ENCODE results near the gene RAB6B.

The RAB6B gene

DNA sequence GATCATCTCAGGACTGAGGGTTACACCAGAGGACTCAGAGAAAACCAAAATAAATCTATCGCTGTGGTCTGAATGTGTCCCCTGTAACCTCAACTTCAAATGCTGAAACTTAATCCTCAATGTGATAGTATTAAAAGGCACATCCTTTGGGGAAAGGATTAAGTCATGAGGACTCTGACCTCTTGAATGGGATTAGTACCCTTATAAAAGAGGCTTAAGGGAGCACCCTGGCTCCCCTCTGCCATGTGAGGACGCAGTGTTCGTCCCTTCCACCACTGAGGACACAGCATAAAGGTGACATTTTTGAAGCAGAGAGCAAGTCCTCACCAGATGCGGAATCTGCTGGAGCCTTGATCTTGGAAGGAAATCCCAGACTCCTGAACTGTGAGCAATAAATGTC, 50.6 kb downstream of the RAB6B start (continued):
- TF ChIP-seq ZNF792 (tag by site-specific recombination; IDR thresholded peaks at IDR 0.05) (no peak), GLIS2 (tag by site-specific recombination; IDR thresholded peaks at IDR 0.05) (no peak), ZNF37A (tag by site-specific recombination; IDR thresholded peaks at IDR 0.05) (no peak), ZNF585B (tag by site-specific recombination; IDR thresholded peaks at IDR 0.05) (no peak), ZBTB1 (tag by site-specific recombination; IDR thresholded peaks at IDR 0.05) (no peak), IKZF3 (tag by site-specific recombination; IDR thresholded peaks at IDR 0.05) (no peak), ZNF280C (tag by site-specific recombination; IDR thresholded peaks at IDR 0.05) (no peak), ZNF350 (tag by site-specific recombination; IDR thresholded peaks at IDR 0.05) (no peak)

DNA sequence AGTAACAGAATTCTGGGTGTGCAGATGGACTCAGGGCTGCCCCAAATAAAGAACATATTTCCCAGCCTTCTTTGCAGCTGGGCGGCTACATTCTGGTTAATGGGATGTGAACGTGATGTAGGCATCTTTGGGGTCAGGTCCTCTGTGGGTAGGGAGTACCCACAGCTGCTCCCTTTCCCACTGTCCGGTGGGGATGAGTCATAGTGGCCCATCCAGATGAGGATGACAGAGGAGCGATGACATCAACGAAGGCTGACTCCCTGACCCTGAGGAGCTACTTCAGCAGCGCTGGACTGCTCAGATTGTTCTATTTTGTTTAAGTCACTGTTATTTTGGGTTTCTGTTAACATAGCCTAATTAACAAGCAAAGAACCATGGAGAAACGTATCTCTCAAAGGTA, 52.0 kb downstream of the RAB6B start:
- Histone ChIP-seq H3K9me3 (ENCODE audit: control insufficient read depth, insufficient read depth, low read depth, low read length) (no peaks in the 10 kb centered on the region), H3K4me3 (ENCODE audit: low read depth, low read length) (no peak overlapping the region), H3K36me3 (ENCODE audit: control insufficient read depth in 2 of 2, insufficient read depth in 1 of 2, low read length in 2 of 2) (peaks cover 0 to 17% of the 10 kb centered on the region in 2 experiments; a peak in 1 of 3 replicates), H3K4me1 (ENCODE audit: control insufficient read depth, insufficient read depth, low read length) (no peaks in the 10 kb centered on the region), H3K27ac (ENCODE audit: extremely low read depth, low read depth, low read length) (no peak overlapping the region)
- POLR2A ChIA-PET, result no interaction called here
- no peak for TF ChIP-seq PRDM1 (tag by site-specific recombination; IDR thresholded peaks at IDR 0.05)
- 0 out of 2 replicates have a peak, but pooled peaks have one; percentile 20 for TF ChIP-seq ZBTB21 (tag by site-specific recombination; IDR thresholded peaks at IDR 0.05)
- TF ChIP-seq ZNF776 (tag by site-specific recombination; IDR thresholded peaks at IDR 0.05; ENCODE audit: borderline replicate concordance), result no peak
- TF ChIP-seq HIC1 (tag by site-specific recombination; IDR thresholded peaks at IDR 0.05), result no peak
- no peak for TF ChIP-seq BCL11A (tag by site-specific recombination; IDR thresholded peaks at IDR 0.05; ENCODE audit: low read depth)
- TF ChIP-seq, protein P1, sequence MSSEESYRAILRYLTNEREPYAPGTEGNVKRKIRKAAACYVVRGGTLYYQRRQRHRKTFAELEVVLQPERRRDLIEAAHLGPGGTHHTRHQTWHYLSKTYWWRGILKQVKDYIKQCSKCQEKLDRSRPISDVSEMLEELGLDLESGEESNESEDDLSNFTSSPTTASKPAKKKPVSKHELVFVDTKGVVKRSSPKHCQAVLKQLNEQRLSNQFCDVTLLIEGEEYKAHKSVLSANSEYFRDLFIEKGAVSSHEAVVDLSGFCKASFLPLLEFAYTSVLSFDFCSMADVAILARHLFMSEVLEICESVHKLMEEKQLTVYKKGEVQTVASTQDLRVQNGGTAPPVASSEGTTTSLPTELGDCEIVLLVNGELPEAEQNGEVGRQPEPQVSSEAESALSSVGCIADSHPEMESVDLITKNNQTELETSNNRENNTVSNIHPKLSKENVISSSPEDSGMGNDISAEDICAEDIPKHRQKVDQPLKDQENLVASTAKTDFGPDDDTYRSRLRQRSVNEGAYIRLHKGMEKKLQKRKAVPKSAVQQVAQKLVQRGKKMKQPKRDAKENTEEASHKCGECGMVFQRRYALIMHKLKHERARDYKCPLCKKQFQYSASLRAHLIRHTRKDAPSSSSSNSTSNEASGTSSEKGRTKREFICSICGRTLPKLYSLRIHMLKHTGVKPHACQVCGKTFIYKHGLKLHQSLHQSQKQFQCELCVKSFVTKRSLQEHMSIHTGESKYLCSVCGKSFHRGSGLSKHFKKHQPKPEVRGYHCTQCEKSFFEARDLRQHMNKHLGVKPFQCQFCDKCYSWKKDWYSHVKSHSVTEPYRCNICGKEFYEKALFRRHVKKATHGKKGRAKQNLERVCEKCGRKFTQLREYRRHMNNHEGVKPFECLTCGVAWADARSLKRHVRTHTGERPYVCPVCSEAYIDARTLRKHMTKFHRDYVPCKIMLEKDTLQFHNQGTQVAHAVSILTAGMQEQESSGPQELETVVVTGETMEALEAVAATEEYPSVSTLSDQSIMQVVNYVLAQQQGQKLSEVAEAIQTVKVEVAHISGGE (tag by site-specific recombination; conservative IDR thresholded peaks at IDR 0.05; ENCODE audit: low read depth), result no peak
- TF ChIP-seq, protein P2, sequence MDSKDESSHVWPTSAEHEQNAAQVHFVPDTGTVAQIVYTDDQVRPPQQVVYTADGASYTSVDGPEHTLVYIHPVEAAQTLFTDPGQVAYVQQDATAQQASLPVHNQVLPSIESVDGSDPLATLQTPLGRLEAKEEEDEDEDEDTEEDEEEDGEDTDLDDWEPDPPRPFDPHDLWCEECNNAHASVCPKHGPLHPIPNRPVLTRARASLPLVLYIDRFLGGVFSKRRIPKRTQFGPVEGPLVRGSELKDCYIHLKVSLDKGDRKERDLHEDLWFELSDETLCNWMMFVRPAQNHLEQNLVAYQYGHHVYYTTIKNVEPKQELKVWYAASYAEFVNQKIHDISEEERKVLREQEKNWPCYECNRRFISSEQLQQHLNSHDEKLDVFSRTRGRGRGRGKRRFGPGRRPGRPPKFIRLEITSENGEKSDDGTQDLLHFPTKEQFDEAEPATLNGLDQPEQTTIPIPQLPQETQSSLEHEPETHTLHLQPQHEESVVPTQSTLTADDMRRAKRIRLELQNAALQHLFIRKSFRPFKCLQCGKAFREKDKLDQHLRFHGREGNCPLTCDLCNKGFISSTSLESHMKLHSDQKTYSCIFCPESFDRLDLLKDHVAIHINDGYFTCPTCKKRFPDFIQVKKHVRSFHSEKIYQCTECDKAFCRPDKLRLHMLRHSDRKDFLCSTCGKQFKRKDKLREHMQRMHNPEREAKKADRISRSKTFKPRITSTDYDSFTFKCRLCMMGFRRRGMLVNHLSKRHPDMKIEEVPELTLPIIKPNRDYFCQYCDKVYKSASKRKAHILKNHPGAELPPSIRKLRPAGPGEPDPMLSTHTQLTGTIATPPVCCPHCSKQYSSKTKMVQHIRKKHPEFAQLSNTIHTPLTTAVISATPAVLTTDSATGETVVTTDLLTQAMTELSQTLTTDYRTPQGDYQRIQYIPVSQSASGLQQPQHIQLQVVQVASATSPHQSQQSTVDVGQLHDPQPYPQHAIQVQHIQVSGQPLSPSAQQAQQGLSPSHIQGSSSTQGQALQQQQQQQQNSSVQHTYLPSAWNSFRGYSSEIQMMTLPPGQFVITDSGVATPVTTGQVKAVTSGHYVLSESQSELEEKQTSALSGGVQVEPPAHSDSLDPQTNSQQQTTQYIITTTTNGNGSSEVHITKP (tag by site-specific recombination; IDR thresholded peaks at IDR 0.05), result no peak
- TF ChIP-seq SALL2 (tag by site-specific recombination; IDR thresholded peaks at IDR 0.05; ENCODE audit: borderline replicate concordance), result no peak
- TF ChIP-seq ZNF174 (tag by site-specific recombination; IDR thresholded peaks at IDR 0.05), result no peak
- TF ChIP-seq ZNF449 (tag by site-specific recombination; IDR thresholded peaks at IDR 0.05), result no peak
- TF ChIP-seq ZFHX2 (tag by site-specific recombination; conservative IDR thresholded peaks at IDR 0.05), result no peak
- TF ChIP-seq ZNF585B (tag by site-specific recombination; IDR thresholded peaks at IDR 0.05), result no peak
- TF ChIP-seq ZNF394 (tag by site-specific recombination; IDR thresholded peaks at IDR 0.05; ENCODE audit: borderline replicate concordance), result peak; percentile 94
- no peak for TF ChIP-seq ZNF701 (tag by site-specific recombination; IDR thresholded peaks at IDR 0.05)
- TF ChIP-seq ZNF768 (tag by site-specific recombination; IDR thresholded peaks at IDR 0.05), result no peak
- peak; percentile 36; the same call in 1 of the 2 replicates for TF ChIP-seq OSR2 (tag by site-specific recombination; IDR thresholded peaks at IDR 0.05)
- TF ChIP-seq ZNF433 (tag by site-specific recombination; IDR thresholded peaks at IDR 0.05; ENCODE audit: low read depth), result no peak
- no peak for TF ChIP-seq HOXA7 (CRISPR knock-in tag; IDR thresholded peaks at IDR 0.05; ENCODE audit: borderline replicate concordance)
- CTCF ChIA-PET, result interaction anchor here (1.1 kb wide), 1 partner anchor 24 kb away, joined by 3 read pairs; no protein-coding TSS in a partner anchor

Data from HEK293 (cell line).